HTR-8/SVneo (cell line): ENCODE results near the gene OSTF1.

Source experiments
- DNase-seq: peaks from one replicate; pipeline ENCODE4 v3.0.0; 2011; ENCODE audit warnings: low spot score, mixed read lengths; ENCODE audit not compliant: insufficient read length
- FAIRE-seq: peaks from 2 replicates; lab custom pipeline; 2011; peaks lifted over from hg19 to GRCh38; lab: Jason Lieb, UNC

Gene OSTF1

GRCh38 chr9:75083188-75083970 lies 4.9 kb upstream of the OSTF1 start:
- FAIRE-seq (no peak), DNase-seq (no peak)

- FAIRE-seq, result no peak
Measured at GRCh38 chr9:75084081-75084672, 4.1 kb upstream of the OSTF1 start.

GRCh38 chr9:75085640-75086039 lies 2.7 kb upstream of the OSTF1 start:
- DNase-seq (no peak), FAIRE-seq (no peak)

More at GRCh38 chr9:75084081-75084672, 4.1 kb upstream of the OSTF1 start:
- no peak for DNase-seq

DNA sequence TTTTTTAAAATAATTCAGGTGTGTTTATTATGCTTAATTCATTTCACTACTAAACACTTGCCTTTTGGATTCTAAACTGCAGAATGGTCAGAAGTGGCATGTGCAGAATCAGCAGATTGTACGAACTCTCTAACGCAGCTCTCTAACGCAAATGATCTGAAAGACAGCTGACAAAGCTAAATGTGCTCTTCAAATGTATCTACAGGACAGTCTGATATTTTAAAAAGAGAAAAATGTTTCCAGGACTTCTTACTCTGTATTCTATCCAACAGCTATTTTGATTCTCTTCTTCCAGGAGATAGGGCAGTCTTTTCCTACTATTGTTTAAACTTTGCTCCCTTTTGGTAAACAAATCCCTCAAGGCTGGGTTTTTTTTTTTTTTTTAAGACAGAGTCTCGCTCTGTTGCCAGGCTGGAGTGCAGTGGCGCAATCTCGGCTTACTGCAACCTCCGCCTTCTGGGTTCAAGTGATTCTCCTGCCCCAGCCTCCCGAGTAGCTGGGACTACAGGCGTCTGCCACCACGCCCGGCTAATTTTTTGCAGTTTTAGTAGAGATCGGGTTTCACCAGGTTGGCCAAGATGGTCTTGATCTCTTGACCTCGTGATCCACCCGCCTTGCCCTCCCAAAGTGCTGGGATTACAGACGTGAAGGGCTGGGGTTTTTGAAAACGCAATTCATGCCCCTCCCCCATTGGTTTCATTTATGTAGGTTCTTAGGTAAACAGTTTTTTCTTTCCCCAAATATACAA lies 1.6 kb upstream of the OSTF1 start:
- DNase-seq (no peak), FAIRE-seq (no peak)

GRCh38 chr9:75087289-75087823 lies 958 bp upstream of the OSTF1 start:
- peak; percentile 18 for DNase-seq
- no peak for FAIRE-seq

DNA sequence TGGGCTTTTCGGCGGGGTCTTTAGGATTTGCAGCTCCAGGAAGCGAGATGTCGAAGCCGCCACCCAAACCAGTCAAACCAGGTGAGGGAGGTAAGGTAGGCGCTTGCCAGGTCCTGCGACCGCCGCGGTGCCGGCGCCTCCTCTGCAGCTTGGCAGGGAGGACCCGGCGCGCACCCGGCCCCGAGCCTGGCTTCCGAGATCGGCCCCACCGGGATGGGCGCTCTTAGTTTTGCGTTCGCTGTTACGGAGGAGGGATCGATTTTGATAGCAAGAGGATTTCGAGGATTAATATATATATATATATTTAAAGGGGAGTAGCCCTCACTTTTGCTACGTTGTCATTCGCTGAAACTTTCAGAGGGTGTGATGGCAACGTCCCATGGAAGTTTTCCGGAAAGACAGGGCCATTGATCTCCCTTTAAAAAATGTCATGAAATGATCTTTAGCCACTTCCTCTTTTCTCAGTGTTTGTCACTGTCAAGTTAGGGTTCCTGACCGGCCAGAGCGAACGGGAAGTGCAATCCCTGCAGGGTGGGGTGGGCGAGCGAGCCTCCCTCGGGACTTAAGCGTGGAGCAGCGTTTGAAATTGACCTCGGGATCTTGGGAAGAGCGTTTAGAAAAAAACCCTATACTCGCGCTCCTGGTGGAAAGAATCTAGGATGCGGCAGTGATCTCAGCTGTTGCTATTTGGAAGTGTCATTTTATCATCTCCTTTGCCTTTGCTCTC lies 495 bp downstream of the OSTF1 start:
- peak; percentile 36 for DNase-seq
- no peak for FAIRE-seq

DNA sequence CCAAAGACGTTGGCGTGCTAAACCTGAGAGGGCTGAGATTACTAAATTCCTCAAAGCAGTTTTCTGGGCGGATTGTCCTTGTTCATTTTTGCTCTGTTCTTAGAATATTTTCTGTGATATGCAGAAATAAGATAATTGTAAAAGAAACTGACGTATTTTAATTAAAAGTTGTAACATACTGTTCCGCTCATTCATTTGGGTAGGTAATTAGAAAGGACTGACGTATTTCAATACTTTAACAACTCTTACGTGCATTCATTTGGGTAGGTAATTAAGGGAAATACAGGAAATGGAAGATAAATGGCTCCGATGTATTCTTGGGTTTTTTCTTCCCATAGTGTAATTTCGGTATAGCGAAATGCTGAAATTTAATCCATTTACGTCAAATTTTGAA lies 1.1 kb downstream of the OSTF1 start:
- no peak for FAIRE-seq

DNA sequence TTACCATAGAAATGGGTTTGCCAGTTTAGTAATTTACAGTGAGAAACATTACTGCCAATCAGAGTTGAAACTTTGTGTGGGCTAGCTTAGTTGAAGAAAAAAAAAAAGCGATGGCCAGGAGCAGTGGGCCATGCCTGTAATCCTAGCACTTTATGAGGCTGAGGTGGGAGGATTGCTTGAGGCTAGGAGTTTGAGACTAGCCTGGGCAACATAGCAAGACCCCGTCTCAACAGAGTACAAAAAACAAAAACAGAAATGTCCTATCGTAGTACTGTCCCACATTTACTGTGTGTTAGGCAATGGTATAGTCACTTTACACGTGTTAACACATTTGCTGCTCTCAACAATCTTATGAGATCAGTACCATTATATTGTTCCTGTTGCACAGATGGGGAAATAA lies 2.3 kb downstream of the OSTF1 start:
- no peak for FAIRE-seq

More for the DNA sequence above, 1.1 kb downstream of the OSTF1 start:
- DNase-seq, result no peak

DNA sequence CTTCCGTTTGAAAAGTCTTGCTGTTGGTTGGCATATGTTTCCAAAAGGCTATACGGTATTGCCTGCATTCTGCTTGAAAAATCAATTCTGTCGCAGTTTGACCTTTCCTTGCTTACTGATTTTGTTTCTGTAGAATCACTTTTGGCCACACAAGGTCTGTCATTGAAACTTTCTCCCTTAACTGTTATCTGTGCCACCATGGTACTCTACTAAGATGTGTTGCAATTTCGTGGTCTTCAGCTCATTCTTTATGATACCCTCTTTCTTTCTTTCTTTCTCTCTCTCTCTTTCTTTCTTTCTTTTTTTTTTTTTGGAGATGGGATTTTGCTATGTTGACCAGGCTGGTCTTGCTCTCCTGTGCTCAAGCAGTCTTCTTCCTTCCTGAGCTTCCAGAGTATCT lies 4.5 kb downstream of the OSTF1 start:
- DNase-seq, result no peak
- FAIRE-seq, result no peak

More for the DNA sequence above, 2.3 kb downstream of the OSTF1 start:
- DNase-seq, result no peak

- FAIRE-seq (no peak), DNase-seq (no peak)
Measured at GRCh38 chr9:75096796-75097195, 8.5 kb downstream of the OSTF1 start.

DNA sequence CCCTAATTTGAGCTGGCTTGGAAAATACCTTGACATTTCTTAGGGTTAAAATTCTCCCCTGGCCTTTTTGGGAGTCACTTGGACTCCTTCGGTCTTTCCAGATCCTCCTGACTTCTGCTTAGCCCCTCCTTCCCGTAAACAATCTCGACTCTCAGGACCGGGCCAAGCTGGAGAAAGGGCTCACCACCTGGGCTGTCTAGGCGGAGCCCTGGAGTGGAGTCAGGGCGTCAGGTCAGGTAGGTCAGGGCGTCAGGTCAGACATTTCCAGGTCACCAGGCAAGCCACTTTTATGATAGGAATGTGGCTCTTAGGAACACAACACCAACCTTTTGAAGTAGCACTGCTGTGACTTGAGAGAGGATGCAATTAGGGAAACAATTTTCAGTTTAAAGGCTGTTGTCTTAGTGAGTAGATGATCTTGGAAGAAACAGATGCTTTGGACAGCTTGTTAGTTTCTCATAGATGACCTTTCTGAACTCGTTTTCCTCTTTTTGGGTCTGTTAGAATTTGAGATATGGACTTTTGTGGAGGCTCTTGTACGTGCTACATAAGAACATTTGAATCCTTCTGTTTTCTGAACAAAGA lies 12.8 kb downstream of the OSTF1 start:
- no peak for DNase-seq
- FAIRE-seq, result no peak

GRCh38 chr9:75102177-75102790 lies 14.0 kb downstream of the OSTF1 start:
- no peak for DNase-seq
- no peak for FAIRE-seq

DNA sequence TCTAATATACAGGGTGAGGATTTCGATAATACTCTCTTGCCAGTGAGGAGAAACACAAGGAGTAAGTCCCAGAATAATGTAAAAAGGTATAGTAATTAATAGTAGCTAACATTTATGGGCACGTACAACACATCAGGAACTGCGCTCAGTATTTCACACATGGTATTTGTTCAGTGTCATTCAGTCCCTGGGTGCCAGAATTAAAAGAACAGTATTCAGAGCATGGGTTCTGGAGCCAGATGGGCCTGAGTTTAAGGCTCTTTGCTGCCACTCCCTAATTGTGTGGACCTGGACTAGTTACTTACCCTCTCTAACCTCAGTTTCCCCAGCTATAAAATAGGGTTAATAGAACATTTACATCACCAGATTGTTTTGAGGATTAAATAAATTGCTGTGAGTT lies 16.3 kb downstream of the OSTF1 start:
- no peak for FAIRE-seq

DNA sequence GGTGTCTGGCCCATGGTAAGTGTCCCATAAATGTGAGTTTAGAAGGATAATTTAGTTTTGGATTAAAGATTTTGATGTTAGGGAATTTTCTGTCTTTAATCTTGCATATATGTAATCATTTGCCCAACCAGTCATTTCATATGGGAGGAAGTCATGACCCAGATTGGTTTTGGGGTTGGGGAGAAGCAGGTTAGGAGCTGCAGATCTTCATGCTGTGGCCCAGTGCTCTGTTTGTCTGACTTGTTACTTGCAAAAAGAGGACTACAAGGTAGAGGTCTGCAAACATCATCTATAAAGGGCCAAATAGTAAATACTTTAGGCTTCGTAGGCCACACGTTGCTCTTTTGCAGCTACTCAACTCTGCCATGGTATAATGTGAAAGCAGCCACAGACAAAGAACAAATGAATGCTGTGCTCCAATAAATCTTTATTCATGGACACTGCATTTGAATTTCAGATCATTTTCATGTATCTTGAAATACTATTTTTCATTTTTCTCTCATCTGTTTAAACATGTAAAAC lies 16.8 kb downstream of the OSTF1 start:
- no peak for FAIRE-seq

More for the DNA sequence above, 16.3 kb downstream of the OSTF1 start:
- DNase-seq, result no peak

DNA sequence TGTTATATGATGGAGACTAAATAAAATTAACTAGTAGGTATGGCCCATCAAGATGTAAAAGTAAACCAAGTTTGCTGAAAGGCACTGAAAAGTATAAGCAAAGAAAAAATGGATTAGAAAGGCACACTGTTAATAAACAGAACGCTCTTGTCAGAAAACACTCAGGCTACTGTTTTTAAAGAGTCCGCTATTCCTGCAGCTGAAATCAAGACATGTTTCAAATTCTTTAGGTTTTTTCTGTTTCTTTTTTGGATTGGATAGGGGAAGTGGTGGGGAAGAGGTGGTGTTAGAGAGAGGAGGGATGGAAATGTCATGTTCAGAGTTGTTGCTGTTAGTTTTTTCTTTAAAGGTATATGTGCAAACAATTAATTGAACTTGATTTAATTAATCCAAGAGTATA lies 17.5 kb downstream of the OSTF1 start:
- DNase-seq (no peak), FAIRE-seq (no peak)

More for the DNA sequence above, 16.8 kb downstream of the OSTF1 start:
- no peak for DNase-seq

GRCh38 chr9:75106857-75107256 lies 18.5 kb downstream of the OSTF1 start:
- DNase-seq (no peak), FAIRE-seq (no peak)

DNA sequence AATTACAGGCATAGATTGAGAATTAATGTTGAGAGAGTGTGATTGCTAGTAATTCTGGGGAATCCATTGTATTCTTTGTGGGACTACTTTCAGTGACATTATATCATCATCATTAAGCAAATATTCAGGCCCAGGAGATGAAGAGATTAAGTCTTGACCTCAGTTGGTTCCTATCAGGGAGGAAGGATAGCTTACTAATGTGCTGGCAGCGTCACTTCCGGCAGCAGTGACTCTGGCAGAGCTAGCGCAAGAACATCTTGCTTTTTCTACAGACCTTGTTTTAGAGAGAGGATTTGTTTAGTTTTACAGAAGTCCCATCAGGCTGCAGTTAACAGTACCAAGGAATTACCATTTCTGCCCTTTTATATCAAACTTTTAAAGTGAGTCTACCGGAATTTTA lies 20.3 kb downstream of the OSTF1 start:
- FAIRE-seq (no peak), DNase-seq (peak; percentile 51)

- DNase-seq, result no peak
- no peak for FAIRE-seq
Measured at GRCh38 chr9:75109210-75109839, 21.0 kb downstream of the OSTF1 start.
